ENCODE results near the gene PDHX. TPM values are rescaled to one million over a fixed set of nuclear protein-coding genes. Genes with fewer than 3 reads are reported as not detected.
A peak's percentile ranks its signal among the peaks of the same experiment; 100 is the strongest.

Gene PDHX
- total and polyA plus RNA-seq, 10 of the 15 experiments (the other 5 are each of a cell fraction or from before 2014, with no cell fraction given), result 14.5 to 41.9 (median 28.0) TPM

GRCh38 chr11:35012467-35013191, 96.2 kb downstream of the PDHX start (continued):
- TF ChIP-seq, protein P1, sequence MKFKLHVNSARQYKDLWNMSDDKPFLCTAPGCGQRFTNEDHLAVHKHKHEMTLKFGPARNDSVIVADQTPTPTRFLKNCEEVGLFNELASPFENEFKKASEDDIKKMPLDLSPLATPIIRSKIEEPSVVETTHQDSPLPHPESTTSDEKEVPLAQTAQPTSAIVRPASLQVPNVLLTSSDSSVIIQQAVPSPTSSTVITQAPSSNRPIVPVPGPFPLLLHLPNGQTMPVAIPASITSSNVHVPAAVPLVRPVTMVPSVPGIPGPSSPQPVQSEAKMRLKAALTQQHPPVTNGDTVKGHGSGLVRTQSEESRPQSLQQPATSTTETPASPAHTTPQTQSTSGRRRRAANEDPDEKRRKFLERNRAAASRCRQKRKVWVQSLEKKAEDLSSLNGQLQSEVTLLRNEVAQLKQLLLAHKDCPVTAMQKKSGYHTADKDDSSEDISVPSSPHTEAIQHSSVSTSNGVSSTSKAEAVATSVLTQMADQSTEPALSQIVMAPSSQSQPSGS (IDR thresholded peaks at IDR 0.05; ENCODE audit: low read length), result peak; percentile 97
- no peak for TF ChIP-seq LARP7 (IDR thresholded peaks at IDR 0.05)
- peak; percentile 79; the same call in 1 of the 2 replicates for TF ChIP-seq IRF4 (IDR thresholded peaks at IDR 0.05; ENCODE audit: low read depth, low read length)
- no peak for TF ChIP-seq WRNIP1 (IDR thresholded peaks at IDR 0.05; ENCODE audit: borderline replicate concordance, low read depth, low read length)
- TF ChIP-seq JUND (IDR thresholded peaks at IDR 0.05; ENCODE audit: low read depth, low read length), result 0 out of 2 replicates have a peak, but pooled peaks have one; percentile 45

GRCh38 chr11:35013514-35014233, 97.3 kb downstream of the PDHX start:
- POLR2A ChIA-PET, result interaction anchor here (0.6 to 1.0 kb wide), 7 partner anchors 16 to 1371 kb away, joined by 3 to 12 read pairs (median 3); no protein-coding TSS in a partner anchor
- ATAC-seq (peak; percentile 73), FAIRE-seq (peak; percentile 73), DNase-seq (ENCODE audit: low read depth, low spot score) (no peak)
- Histone ChIP-seq H4K20me1 (ENCODE audit: control insufficient read depth, insufficient read depth) (no peaks in the 10 kb centered on the region), H3K9me3 (replicated peaks; ENCODE audit: control insufficient read depth, insufficient read depth, low read length) (no peaks in the 10 kb centered on the region), H2AFZ (ENCODE audit: control insufficient read depth, low read depth, low read length) (peak overlapping the region; percentile 40), H3K4me1 (ENCODE audit: control insufficient read depth, insufficient read depth, low read length) (peaks cover 22% of the 10 kb centered on the region), H3K4me2 (ENCODE audit: control insufficient read depth, insufficient read depth) (peak overlapping the region; percentile 70), H3K4me3 (peak overlapping the region; percentile 11; the same call in 1 of the 2 replicates), H3K79me2 (ENCODE audit: control insufficient read depth, insufficient read depth, low read length) (no peaks in the 10 kb centered on the region), H3K27ac (ENCODE audit: control insufficient read depth, insufficient read depth) (peak overlapping the region; percentile 73), H3K27me3 (replicated peaks in 1 of 2; ENCODE audit: control insufficient read depth in 2 of 2, insufficient read depth in 2 of 2, low read length in 1 of 2) (no peaks in the 10 kb centered on the region), H3K9ac (ENCODE audit: control insufficient read depth, insufficient read depth, low read length) (peak overlapping the region; percentile 38; the same call in 1 of the 2 replicates), H3K36me3 (ENCODE audit: control insufficient read depth in 2 of 2, insufficient read depth in 2 of 2, low read length in 1 of 2) (no peaks in the 10 kb centered on the region)
- RAD21 ChIA-PET (ENCODE audit: unreplicated experiment), result interaction anchor here (0.6 to 3.7 kb wide), 19 partner anchors 16 to 377 kb away, joined by 3 to 20 read pairs (median 3); no protein-coding TSS in a partner anchor
- BruUV-seq (replicated peaks), result no TSS peak
- SMC1A ChIA-PET (ENCODE audit: uncharacterized antibody, unreplicated experiment), result interaction anchor here (0.7 to 3.8 kb wide), 11 partner anchors 11 to 150 kb away, joined by 4 to 23 read pairs (median 4); no protein-coding TSS in a partner anchor
- WGBS (ENCODE audit: insufficient coverage, insufficient replicate concordance, low lambda C conversion rate, missing lambda C conversion rate), result 3% methylated on average over 3 of the region's 3 CpGs
- intact Hi-C loops (cut with micrococcal nuclease; ENCODE audit: unreplicated experiment) (loop anchor here (2.0 kb wide), 2 partner anchors 69 to 113 kb away; no protein-coding TSS in a partner anchor), in situ Hi-C loops (cut with MboI) (loop anchor here (5.0 kb wide), 2 partner anchors 64 to 129 kb away; no protein-coding TSS in a partner anchor)
- CTCF ChIA-PET, result interaction anchor here (0.9 to 1.0 kb wide), 2 partner anchors 224 to 318 kb away, joined by 3 read pairs; no protein-coding TSS in a partner anchor
- TF ChIP-seq POU2F2 (IDR thresholded peaks at IDR 0.05; ENCODE audit: borderline replicate concordance, low read depth, low read length) (0 out of 3 replicates have a peak, but pooled peaks have one; percentile 18), RAD21 (IDR thresholded peaks at IDR 0.05; ENCODE audit: insufficient read depth, low read depth, low read length) (0 out of 2 replicates have a peak, but pooled peaks have one; percentile 10), POLR2AphosphoS5 (IDR thresholded peaks at IDR 0.05; ENCODE audit: low read length) (peak; percentile 54; the same call in 1 of the 2 replicates), SUPT20H (IDR thresholded peaks at IDR 0.05; ENCODE audit: borderline replicate concordance, control insufficient read depth, low read depth, low read length) (no peak), RELB (IDR thresholded peaks at IDR 0.05; ENCODE audit: low read depth) (peak; percentile 84), YY1 (IDR thresholded peaks at IDR 0.05; ENCODE audit: low read depth, low read length) (no peak), TAF1 (IDR thresholded peaks at IDR 0.05; ENCODE audit: borderline replicate concordance, low read depth, low read length) (no peak), EP300 (IDR thresholded peaks at IDR 0.05; ENCODE audit: borderline replicate concordance in 1 of 2, control insufficient read depth in 1 of 2, low read depth in 2 of 2, low read length in 2 of 2) (peak; percentile 58 to 63; a peak in 3 of 4 replicates), CHD1 (IDR thresholded peaks at IDR 0.05; ENCODE audit: low read depth, low read length) (no peak), FOXK2 (IDR thresholded peaks at IDR 0.05) (no peak), KDM1A (IDR thresholded peaks at IDR 0.05; ENCODE audit: borderline replicate concordance) (no peak)

Data from GM12878 (cell line).